ENCODE data around the gene ZNF593.

GRCh38 chr1:26210147-26210870, 40.6 kb downstream of the ZNF593 start:
- TF ChIP-seq BHLHE40 (IDR thresholded peaks at IDR 0.05; ENCODE audit: borderline replicate concordance) (no peak), TARDBP (IDR thresholded peaks at IDR 0.05) (no peak), FOXM1 (IDR thresholded peaks at IDR 0.05; ENCODE audit: borderline replicate concordance) (no peak), SUZ12 (IDR thresholded peaks at IDR 0.05) (no peak), ELF4 (IDR thresholded peaks at IDR 0.05) (no peak), CTBP1 (IDR thresholded peaks at IDR 0.05; ENCODE audit: borderline replicate concordance) (no peak), FOXA1 (IDR thresholded peaks at IDR 0.05) (no peak)

All from HEK293T (cell line).